H1 (cell line): ENCODE measurements around the gene DYNC1LI1. TPM values are rescaled to one million over a fixed set of nuclear protein-coding genes. Genes with fewer than 3 reads are reported as not detected.

ENCODE experiments used
- CTCF ChIA-PET: fragments of 300-600 bp; sonication (Branson Sonifier 250); formaldehyde crosslinking; loops from one replicate; lab custom pipeline; 2021; ENCODE audit not compliant: partially characterized antibody; lab: Charles Lee
- POLR2A ChIA-PET: fragments of 300-600 bp; sonication (Branson Sonifier 250); formaldehyde crosslinking; loops from one replicate; lab custom pipeline; 2021; ENCODE audit warnings: inconsistent platforms; ENCODE audit not compliant: partially characterized antibody; lab: Charles Lee
- DNase-seq, 2 experiments: peaks; one replicate each; pipeline versions ENCODE4 v3.0.0 to v3.0.0-alpha.2; 2010 to 2022; ENCODE audit warnings: low spot score in 2 of 2, low read depth in 1 of 2, mixed read lengths in 1 of 2
- FAIRE-seq: peaks from 2 replicates; lab custom pipeline; 2011; peaks lifted over from hg19 to GRCh38; lab: Jason Lieb, UNC
- H2AFZ ChIP-seq: 2 replicates; pipeline ENCODE4 v1.8.1; 2012; ENCODE audit warnings: low read length, inconsistent platforms
- H2AK5ac ChIP-seq: 2 replicates; pipeline ENCODE4 v1.6.1; 2013; ENCODE audit warnings: low read depth, low read length
- H2BK120ac ChIP-seq: replicated peaks from 2 replicates; pipeline ENCODE3; 2013; ENCODE audit warnings: low read depth, low read length, inconsistent platforms
- H2BK12ac ChIP-seq: 2 replicates; pipeline ENCODE4 v1.6.1; 2013; ENCODE audit warnings: low read depth, low read length
- H2BK15ac ChIP-seq: 2 replicates; pipeline ENCODE4 v1.6.1; 2013; ENCODE audit warnings: low read length
- H2BK20ac ChIP-seq: 2 replicates; pipeline ENCODE4 v1.6.1; 2013; ENCODE audit warnings: low read length
- H2BK5ac ChIP-seq: 2 replicates; pipeline ENCODE4 v1.6.1; 2013; ENCODE audit warnings: low read depth, low read length
- H3K14ac ChIP-seq: 2 replicates; pipeline ENCODE4 v1.6.1; 2013; ENCODE audit warnings: inconsistent platforms; ENCODE audit not compliant: insufficient read length
- H3K18ac ChIP-seq: 2 replicates; pipeline ENCODE4 v1.6.1; 2013; ENCODE audit warnings: low read length; ENCODE audit errors: extremely low read depth
- H3K23ac ChIP-seq: 2 replicates; pipeline ENCODE4 v1.6.1; 2013; ENCODE audit warnings: inconsistent platforms; ENCODE audit not compliant: insufficient read length
- H3K23me2 ChIP-seq: 2 replicates; pipeline ENCODE4 v1.6.1; 2013; ENCODE audit warnings: low read depth, low read length
- H3K27ac ChIP-seq: 2 replicates; pipeline ENCODE4 v1.6.1; 2011; ENCODE audit warnings: low read depth, low read length, inconsistent platforms
- H3K27me3 ChIP-seq, 4 experiments: replicated peaks in 1 of 4; 1 replicate in 1 of 4; 2 replicates in 3 of 4; pipeline versions ENCODE4 v1.6.1 to v1.8.1; 2011 to 2013; ENCODE audit warnings: low read length in 3 of 4, mild to moderate bottlenecking in 3 of 4, inconsistent platforms in 2 of 4, mixed read lengths in 2 of 4, moderate library complexity in 1 of 4; ENCODE audit not compliant: control insufficient read depth in 3 of 4, insufficient read depth in 3 of 4; ENCODE audit errors: extremely low read depth in 1 of 4
- H3K36me3 ChIP-seq, 4 experiments: 2 replicates each; pipeline versions ENCODE4 v1.6.1 to v1.8.1; 2011 to 2013; ENCODE audit warnings: mild to moderate bottlenecking in 4 of 4, low read length in 3 of 4, moderate library complexity in 2 of 4, control low read depth in 1 of 4, inconsistent platforms in 1 of 4; ENCODE audit not compliant: insufficient read depth in 4 of 4, control insufficient read depth in 2 of 4
- H3K4ac ChIP-seq: replicated peaks from 2 replicates; pipeline ENCODE3; 2013; ENCODE audit warnings: low read length, low read depth, mixed read lengths, inconsistent platforms; ENCODE audit not compliant: insufficient read length
- H3K4me1 ChIP-seq, 4 experiments: replicated peaks in 1 of 4; 1 replicate in 1 of 4; 2 replicates in 3 of 4; pipeline versions ENCODE4 v1.6.1 to v1.8.1; 2011 to 2013; ENCODE audit warnings: low read length in 3 of 4, inconsistent platforms in 2 of 4, mixed read lengths in 1 of 4; ENCODE audit not compliant: insufficient read depth in 4 of 4, control insufficient read depth in 3 of 4
- H3K4me2 ChIP-seq, 2 experiments: 2 replicates each; pipeline versions ENCODE4 v1.6.1 to v1.8.1; 2011 to 2013; ENCODE audit warnings: low read depth in 2 of 2, low read length in 2 of 2, control low read depth in 1 of 2, inconsistent platforms in 1 of 2, mild to moderate bottlenecking in 1 of 2; ENCODE audit not compliant: insufficient read depth in 1 of 2
- H3K4me3 ChIP-seq, 4 experiments: fragments of 200-600, 300-600 bp in 1 of 4; sonication (generic), shearing (Covaris generic), sonication (Bioruptor Twin) in 1 of 4; 2 replicates each; pipeline versions ENCODE4 v1.5.1 to v1.8.1; 2011 to 2016; ENCODE audit warnings: low read length in 4 of 4, low read depth in 3 of 4, control low read depth in 2 of 4, inconsistent platforms in 2 of 4, mild to moderate bottlenecking in 2 of 4, mixed read lengths in 1 of 4, moderate library complexity in 1 of 4; ENCODE audit not compliant: insufficient read depth in 2 of 4; ENCODE audit errors: extremely low read depth in 1 of 4
- H3K56ac ChIP-seq: replicated peaks from 2 replicates; pipeline ENCODE3; 2013; ENCODE audit warnings: low read depth, mild to moderate bottlenecking, mixed read lengths, low read length, inconsistent platforms; ENCODE audit not compliant: insufficient read length
- H3K79me1 ChIP-seq: 2 replicates; pipeline ENCODE4 v1.6.1; 2013; ENCODE audit warnings: low read depth, low read length, control low read depth
- H3K79me2 ChIP-seq, 2 experiments: 2 replicates each; pipeline versions ENCODE4 v1.6.1 to v1.8.1; 2012 to 2013; ENCODE audit warnings: low read length in 2 of 2, mild to moderate bottlenecking in 2 of 2, inconsistent platforms in 1 of 2; ENCODE audit not compliant: insufficient read depth in 2 of 2, control insufficient read depth in 1 of 2
- H3K9ac ChIP-seq, 4 experiments: replicated peaks in 1 of 4; 1 replicate in 1 of 4; 2 replicates in 3 of 4; pipeline versions ENCODE4 v1.6.1 to v1.8.1; 2011 to 2013; ENCODE audit warnings: low read depth in 3 of 4, low read length in 3 of 4, control low read depth in 2 of 4, mild to moderate bottlenecking in 2 of 4, moderate library complexity in 2 of 4, inconsistent platforms in 1 of 4; ENCODE audit errors: extremely low read depth in 1 of 4
- H3K9me3 ChIP-seq, 2 experiments: 2 replicates each; pipeline versions ENCODE4 v1.6.1 to v1.8.1; 2012 to 2013; ENCODE audit warnings: mild to moderate bottlenecking in 2 of 2, moderate library complexity in 2 of 2, control low read depth in 1 of 2, inconsistent platforms in 1 of 2, low read depth in 1 of 2, low read length in 1 of 2, mixed read lengths in 1 of 2; ENCODE audit not compliant: insufficient read depth in 2 of 2
- H4K20me1 ChIP-seq, 2 experiments: replicated peaks in 1 of 2; 2 replicates each; pipeline versions ENCODE3 to v1.8.1; 2011 to 2013; ENCODE audit warnings: inconsistent platforms in 2 of 2, low read length in 2 of 2, mild to moderate bottlenecking in 1 of 2; ENCODE audit not compliant: insufficient read depth in 2 of 2, control insufficient read depth in 1 of 2
- H4K5ac ChIP-seq: 2 replicates; pipeline ENCODE4 v1.6.1; 2013; ENCODE audit warnings: low read length, low read depth, mixed read lengths, inconsistent platforms; ENCODE audit not compliant: insufficient read length
- H4K8ac ChIP-seq: 2 replicates; pipeline ENCODE4 v1.8.0; 2013; ENCODE audit warnings: mild to moderate bottlenecking, moderate library complexity, low read length, inconsistent platforms; ENCODE audit not compliant: insufficient read depth; ENCODE audit errors: extremely low read depth
- H4K91ac ChIP-seq: replicated peaks from 2 replicates; pipeline ENCODE3; 2013; ENCODE audit warnings: low read length, mixed read lengths, inconsistent platforms; ENCODE audit not compliant: insufficient read length
- CHD1 ChIP-seq: IDR thresholded peaks from 2 replicates; pipeline ENCODE4 v1.6.1; 2012; ENCODE audit warnings: low read depth, low read length, improper control_type of control experiment
- POU5F1 ChIP-seq: IDR thresholded peaks from 2 replicates; pipeline ENCODE4 v1.6.1; 2011; ENCODE audit warnings: low read depth, mild to moderate bottlenecking, low read length, moderate library complexity
- WGBS, 2 experiments: shearing (Covaris generic) in 1 of 2; methylation state at CpG; one replicate each; pipeline versions ENCODE4 v1.1.6 to v1.1.7; 2013 to 2015; ENCODE audit warnings: low lambda C conversion rate in 2 of 2, mixed read lengths in 2 of 2, inconsistent platforms in 1 of 2, low coverage in 1 of 2, missing lambda C conversion rate in 1 of 2; ENCODE audit not compliant: insufficient replicate concordance in 2 of 2, insufficient coverage in 1 of 2, insufficient read length in 1 of 2; ENCODE audit errors: extremely low coverage in 1 of 2, missing lambda C conversion rate in 1 of 2; 5-methylcytosine and 5-hydroxymethylcytosine counted together
- polyA plus RNA-seq, 7 experiments: library from polyadenylated mRNA; depleted of rRNA in 3 of 7; stranded (reverse) in 5 of 7; unstranded in 2 of 7; fragments of >200 nt in 5 of 7; fragments of 200-250 nt in 2 of 7; gene quantifications; 1 replicate in 5 of 7; 2 replicates in 1 of 7; 4 replicates in 1 of 7; pipeline versions ENCODE4 v1.2.1 to v1.2.3, GENCODE V29; 2011 to 2013; ENCODE audit warnings: missing spikeins in 2 of 7, mixed read lengths in 2 of 7
- total RNA-seq: library from RNA; stranded (reverse); fragmentation: NEBNext Ultra II Directional; extraction: Animal tissue kit (Norgen Biotek cat#: 25700); gene quantifications from 2 replicates; pipeline ENCODE4 v1.2.1, GENCODE V29; 2021

The DYNC1LI1 gene
- total and polyA plus RNA-seq, 2 of the 8 experiments (the other 6 are each of a cell fraction or from before 2014, with no cell fraction given), result 13.6 to 45.1 TPM

- H3K4me1 ChIP-seq, result peaks cover 0 to 9% (median 3%) of the 10 kb centered on the region in 4 experiments; a peak in 5 of 7 replicates
- no peak overlapping the region for H3K4me3 ChIP-seq
- no peak overlapping the region for H2BK120ac ChIP-seq
- ChIA-PET POLR2A (interaction anchor here (1.4 kb wide), 1 partner anchor 64 kb away, joined by 4 read pairs; the partner anchor contains the start of gene DYNC1LI1), CTCF (interaction anchor here (0.9 to 1.5 kb wide), 3 partner anchors 54 to 79 kb away, joined by 3 to 4 read pairs (median 3); no protein-coding TSS in a partner anchor)
- no peak overlapping the region for H2BK20ac ChIP-seq
- FAIRE-seq, result no peak
- no peaks in the 10 kb centered on the region for H3K9me3 ChIP-seq
- no peak overlapping the region for H2BK15ac ChIP-seq
- H4K20me1 ChIP-seq, result no peaks in the 10 kb centered on the region
- H3K18ac ChIP-seq, result no peak overlapping the region
- no peak overlapping the region for H3K23ac ChIP-seq
- H3K36me3 ChIP-seq, result no peaks in the 10 kb centered on the region
- peaks cover 1% of the 10 kb centered on the region; the same call in 1 of the 2 replicates for H3K23me2 ChIP-seq
- H3K79me2 ChIP-seq, result peaks cover 0 to 6% of the 10 kb centered on the region in 2 experiments; a peak in 2 of 4 replicates
- H4K91ac ChIP-seq, result no peak overlapping the region
- no peak overlapping the region for H3K56ac ChIP-seq
- H2BK5ac ChIP-seq, result no peak overlapping the region
- H2AFZ ChIP-seq, result no peak overlapping the region
- no peak overlapping the region for H3K9ac ChIP-seq
- H3K14ac ChIP-seq, result no peak overlapping the region
- H2AK5ac ChIP-seq, result no peak overlapping the region
- no peaks in the 10 kb centered on the region for H3K27me3 ChIP-seq
- H3K4ac ChIP-seq, result no peak overlapping the region
- DNase-seq, result no peak
- TF ChIP-seq CHD1 (no peak), POU5F1 (no peak)
- H4K8ac ChIP-seq, result no peak overlapping the region
- no peak overlapping the region for H3K4me2 ChIP-seq
- no peak overlapping the region for H2BK12ac ChIP-seq
- no peak overlapping the region for H4K5ac ChIP-seq
- no peak overlapping the region for H3K27ac ChIP-seq
- WGBS, 2 experiments, result 87% methylated on average over 4 of the region's 4 CpGs; no CpG with 5 or more reads in 1 of the 2 experiments
- no peaks in the 10 kb centered on the region for H3K79me1 ChIP-seq
Observed at GRCh38 chr3:32506466-32506865, 64.2 kb downstream of the DYNC1LI1 start.
